Measurements from ENCODE around the gene PDE4B.

PDE4B gene

DNA sequence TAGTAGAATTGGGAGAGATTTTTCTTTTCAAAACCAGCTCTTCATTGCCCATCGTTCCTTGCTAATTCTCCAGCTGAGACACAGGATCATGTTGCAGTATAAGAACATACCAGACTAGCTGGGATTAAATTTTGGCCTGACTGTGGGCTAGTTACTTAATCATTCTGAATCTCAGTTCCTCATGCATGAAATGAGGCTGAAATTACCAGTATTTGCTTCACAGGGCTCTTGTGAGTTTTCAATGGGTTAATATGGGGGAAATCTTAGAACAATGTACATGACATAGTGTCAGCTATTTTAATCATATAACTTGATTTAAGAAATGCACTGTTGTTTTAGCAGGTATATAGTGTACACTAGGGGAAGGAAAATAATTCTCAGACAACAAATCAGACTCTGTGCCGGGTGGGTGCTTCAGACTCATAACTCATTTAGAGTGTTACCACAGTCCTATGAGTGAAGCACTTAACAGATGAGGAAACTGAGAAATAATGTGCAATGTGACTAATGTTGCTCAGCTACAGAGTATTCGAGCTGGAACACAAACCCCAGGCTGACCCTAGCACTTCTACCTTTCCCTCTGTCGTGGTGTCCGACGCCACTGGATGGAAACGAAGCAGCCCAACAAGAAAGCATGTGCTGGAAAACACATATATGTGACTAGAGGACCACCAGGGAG is 603.7 kb downstream of the PDE4B start:
- no peak for TF ChIP-seq CTCF (IDR thresholded peaks at IDR 0.05; ENCODE audit: low read length)
- no peak for TF ChIP-seq EZH2 (IDR thresholded peaks at IDR 0.05; ENCODE audit: borderline replicate concordance, low read length)

DNA sequence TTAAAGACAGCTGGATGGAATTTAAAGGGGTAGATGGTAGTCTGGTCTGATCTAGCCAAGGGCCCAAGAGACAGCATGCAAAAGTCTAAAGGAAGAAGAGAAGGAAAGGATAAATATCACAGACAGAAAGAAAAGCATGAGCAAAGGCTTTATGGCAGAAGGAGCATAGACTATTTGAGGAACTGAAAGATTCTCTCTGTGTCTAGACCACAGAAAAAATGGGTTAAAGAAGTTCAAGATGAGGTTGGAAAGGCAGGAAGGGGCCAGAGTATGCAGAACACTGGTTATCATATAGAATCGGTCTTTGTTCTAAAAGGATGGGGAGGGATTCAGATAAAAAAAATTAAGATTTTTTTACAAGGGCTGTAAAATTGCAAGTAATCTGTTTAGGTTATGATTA is 604.5 kb downstream of the PDE4B start:
- H2AFZ ChIP-seq (ENCODE audit: low read length) = no peak overlapping the region
- H3K9me2 ChIP-seq (ENCODE audit: low read depth, low read length) = no peaks in the 10 kb centered on the region
- peak overlapping the region; percentile 6; the same call in 1 of the 2 replicates for H3K4me2 ChIP-seq (ENCODE audit: low read length)
- H3K36me3 ChIP-seq (ENCODE audit: insufficient read depth, low read length) = no peaks in the 10 kb centered on the region
- no peak overlapping the region for H3K4me3 ChIP-seq (ENCODE audit: low read depth, low read length, poor library complexity, severe bottlenecking)
- peak overlapping the region; percentile 96 for H3K27ac ChIP-seq (ENCODE audit: low read depth, low read length, poor library complexity, severe bottlenecking)
- H3K27me3 ChIP-seq (ENCODE audit: insufficient read depth, low read length) = no peaks in the 10 kb centered on the region
- no peaks in the 10 kb centered on the region for H3K9me3 ChIP-seq (ENCODE audit: low read length)
- H4K20me1 ChIP-seq (ENCODE audit: insufficient read depth, low read length) = no peaks in the 10 kb centered on the region
- H3K4me1 ChIP-seq (ENCODE audit: insufficient read depth, low read length, severe bottlenecking) = peaks cover 86% of the 10 kb centered on the region
- 0 out of 2 replicates have a peak overlapping the region, but pooled peaks have one; percentile 6 for H3K9ac ChIP-seq (ENCODE audit: low read length)
- no peaks in the 10 kb centered on the region for H3K79me2 ChIP-seq (ENCODE audit: insufficient read depth, low read length)
- no peaks in the 10 kb centered on the region for H3F3A ChIP-seq (ENCODE audit: insufficient read depth, low read length)
- TF ChIP-seq CTCF (IDR thresholded peaks at IDR 0.05; ENCODE audit: low read length) = no peak
- no peak for TF ChIP-seq EZH2 (IDR thresholded peaks at IDR 0.05; ENCODE audit: borderline replicate concordance, low read length)

More for the DNA sequence above, 603.7 kb downstream of the PDE4B start:
- H3K9me3 ChIP-seq (ENCODE audit: low read length) = no peaks in the 10 kb centered on the region
- H3K4me3 ChIP-seq (ENCODE audit: low read depth, low read length, poor library complexity, severe bottlenecking) = no peak overlapping the region
- H3F3A ChIP-seq (ENCODE audit: insufficient read depth, low read length) = no peaks in the 10 kb centered on the region
- peaks cover 78% of the 10 kb centered on the region for H3K4me1 ChIP-seq (ENCODE audit: insufficient read depth, low read length, severe bottlenecking)
- H3K79me2 ChIP-seq (ENCODE audit: insufficient read depth, low read length) = no peaks in the 10 kb centered on the region
- H4K20me1 ChIP-seq (ENCODE audit: insufficient read depth, low read length) = no peaks in the 10 kb centered on the region
- no peaks in the 10 kb centered on the region for H3K9me2 ChIP-seq (ENCODE audit: low read depth, low read length)
- no peak overlapping the region; the same call in 1 of the 2 replicates for H3K9ac ChIP-seq (ENCODE audit: low read length)
- H2AFZ ChIP-seq (ENCODE audit: low read length) = no peak overlapping the region
- H3K27ac ChIP-seq (ENCODE audit: low read depth, low read length, poor library complexity, severe bottlenecking) = peak overlapping the region; percentile 96
- H3K4me2 ChIP-seq (ENCODE audit: low read length) = peak overlapping the region; percentile 6; the same call in 1 of the 2 replicates
- no peaks in the 10 kb centered on the region for H3K27me3 ChIP-seq (ENCODE audit: insufficient read depth, low read length)
- no peaks in the 10 kb centered on the region for H3K36me3 ChIP-seq (ENCODE audit: insufficient read depth, low read length)

DNA sequence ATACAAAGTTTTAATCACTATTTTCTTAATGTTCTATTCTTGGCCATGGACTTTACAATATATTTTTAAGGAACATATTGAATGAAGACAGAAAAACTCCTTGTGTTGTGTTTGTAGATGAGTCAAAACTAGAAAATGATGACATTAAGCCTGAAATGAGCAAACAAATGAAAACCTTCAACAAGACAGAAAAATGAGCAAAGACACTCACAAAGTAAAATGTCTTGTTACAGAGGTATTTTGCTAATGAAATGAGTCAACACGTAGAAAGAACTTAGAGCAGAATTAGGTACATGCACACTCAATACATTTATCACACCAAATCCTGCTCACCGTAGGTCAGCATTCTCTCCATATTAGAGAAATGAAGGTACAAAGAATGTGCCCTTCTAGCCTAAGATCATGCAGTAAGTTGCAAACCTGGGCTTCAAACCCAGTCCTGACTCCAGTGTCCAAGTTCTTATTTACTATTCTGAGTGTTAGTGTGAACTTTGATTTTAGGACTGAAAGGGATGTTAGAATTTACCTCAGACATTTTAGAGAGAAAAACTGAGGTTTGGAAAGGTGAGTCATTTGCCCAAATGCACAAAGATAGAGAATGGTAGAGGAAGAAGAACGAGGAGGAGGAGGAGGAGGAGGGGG is 607.3 kb downstream of the PDE4B start:
- TF ChIP-seq EZH2 (IDR thresholded peaks at IDR 0.05; ENCODE audit: borderline replicate concordance, low read length) = no peak
- no peak for TF ChIP-seq CTCF (IDR thresholded peaks at IDR 0.05; ENCODE audit: low read length)
- Histone ChIP-seq H3K4me1 (ENCODE audit: insufficient read depth, low read length, severe bottlenecking) (peaks cover 91% of the 10 kb centered on the region), H3F3A (ENCODE audit: insufficient read depth, low read length) (no peaks in the 10 kb centered on the region), H3K27me3 (ENCODE audit: insufficient read depth, low read length) (no peaks in the 10 kb centered on the region), H3K9ac (ENCODE audit: low read length) (peak overlapping the region; percentile 32; the same call in 1 of the 2 replicates), H4K20me1 (ENCODE audit: insufficient read depth, low read length) (no peaks in the 10 kb centered on the region), H3K36me3 (ENCODE audit: insufficient read depth, low read length) (no peaks in the 10 kb centered on the region), H2AFZ (ENCODE audit: low read length) (no peak overlapping the region), H3K9me3 (ENCODE audit: low read length) (no peaks in the 10 kb centered on the region), H3K27ac (ENCODE audit: low read depth, low read length, poor library complexity, severe bottlenecking) (peak overlapping the region; percentile 96), H3K9me2 (ENCODE audit: low read depth, low read length) (no peaks in the 10 kb centered on the region), H3K4me3 (ENCODE audit: low read depth, low read length, poor library complexity, severe bottlenecking) (no peak overlapping the region), H3K4me2 (ENCODE audit: low read length) (peak overlapping the region; percentile 40; the same call in 1 of the 2 replicates), H3K79me2 (ENCODE audit: insufficient read depth, low read length) (no peaks in the 10 kb centered on the region)
